ENCODE measurements around the gene THRAP3. TPM values are rescaled to one million over a fixed set of nuclear protein-coding genes. Genes with fewer than 3 reads are reported as not detected.
A peak's percentile ranks its signal among the peaks of the same experiment; 100 is the strongest.

THRAP3 gene
- total and polyA plus RNA-seq, 2 donors (not counting 3 experiments of a cell fraction or from before 2014, with no cell fraction given) = 38.0 to 144 TPM

GRCh38 chr1:36204347-36204909, 19.8 kb upstream of the THRAP3 start:
- Histone ChIP-seq H3K4me1 (ENCODE audit: control insufficient read depth, extremely low read depth, insufficient read depth, low read length) (no peaks in the 10 kb centered on the region), H3K4me2 (ENCODE audit: insufficient read depth, low read length) (no peak overlapping the region), H3K27ac (ENCODE audit: insufficient read depth, low read depth, low read length) (no peak overlapping the region), H3K4me3 (replicated peaks in 1 of 3; ENCODE audit: insufficient read depth in 1 of 3, low read depth in 1 of 3, low read length in 3 of 3) (no peak overlapping the region), H3K36me3 (ENCODE audit: control insufficient read depth in 2 of 2, extremely low read depth in 1 of 2, insufficient read depth in 2 of 2, low read length in 2 of 2) (no peaks in the 10 kb centered on the region), H3K9ac (replicated peaks; ENCODE audit: extremely low read depth, insufficient read depth, low read length) (no peak overlapping the region), H3K9me1 (replicated peaks; ENCODE audit: control insufficient read depth, extremely low read depth, insufficient read depth, low read length) (no peaks in the 10 kb centered on the region), H4K20me1 (replicated peaks; ENCODE audit: control insufficient read depth, extremely low read depth, insufficient read depth, low read length) (no peaks in the 10 kb centered on the region), H3K27me3 (ENCODE audit: control insufficient read depth in 2 of 2, insufficient read depth in 2 of 2, low read length in 2 of 2) (no peaks in the 10 kb centered on the region), H3K9me3 (replicated peaks; ENCODE audit: control insufficient read depth, insufficient read depth, low read length) (no peaks in the 10 kb centered on the region), H2AFZ (ENCODE audit: low read depth, low read length) (no peak overlapping the region), H3K79me2 (ENCODE audit: control insufficient read depth, insufficient read depth, low read length) (no peaks in the 10 kb centered on the region)
- no TSS peak for BruUV-seq (replicated peaks)
- ChIA-PET POLR2A (no interaction called here), CTCF (no interaction called here)
- FAIRE-seq = no peak
- intact Hi-C loops (cut with micrococcal nuclease) = no loop called here
- TF ChIP-seq POLR2A (IDR thresholded peaks at IDR 0.05; ENCODE audit: low read depth, low read length) (no peak), CTCF (IDR thresholded peaks at IDR 0.05; ENCODE audit: extremely low read depth in 1 of 2, insufficient read depth in 1 of 2, low read depth in 1 of 2, low read length in 2 of 2) (no peak)
- dilution Hi-C loops (cut with MboI; ENCODE audit: extremely low pct_ligation_motif_present, low sequenced_read_pairs) = no loop called here
- DNase-seq (ENCODE audit: low read depth, low spot score) = no peak

GRCh38 chr1:36206323-36206858, 17.9 kb upstream of the THRAP3 start:
- Histone ChIP-seq H3K9me1 (replicated peaks; ENCODE audit: control insufficient read depth, extremely low read depth, insufficient read depth, low read length) (no peaks in the 10 kb centered on the region), H3K36me3 (ENCODE audit: control insufficient read depth in 2 of 2, extremely low read depth in 1 of 2, insufficient read depth in 2 of 2, low read length in 2 of 2) (no peaks in the 10 kb centered on the region), H3K79me2 (ENCODE audit: control insufficient read depth, insufficient read depth, low read length) (no peaks in the 10 kb centered on the region), H3K9me3 (replicated peaks; ENCODE audit: control insufficient read depth, insufficient read depth, low read length) (no peaks in the 10 kb centered on the region), H2AFZ (ENCODE audit: low read depth, low read length) (no peak overlapping the region), H3K4me2 (ENCODE audit: insufficient read depth, low read length) (no peak overlapping the region), H3K9ac (replicated peaks; ENCODE audit: extremely low read depth, insufficient read depth, low read length) (no peak overlapping the region), H3K27ac (ENCODE audit: insufficient read depth, low read depth, low read length) (no peak overlapping the region), H3K4me3 (replicated peaks in 1 of 3; ENCODE audit: insufficient read depth in 1 of 3, low read depth in 1 of 3, low read length in 3 of 3) (no peak overlapping the region), H4K20me1 (replicated peaks; ENCODE audit: control insufficient read depth, extremely low read depth, insufficient read depth, low read length) (no peaks in the 10 kb centered on the region), H3K27me3 (ENCODE audit: control insufficient read depth in 2 of 2, insufficient read depth in 2 of 2, low read length in 2 of 2) (no peaks in the 10 kb centered on the region), H3K4me1 (ENCODE audit: control insufficient read depth, extremely low read depth, insufficient read depth, low read length) (no peaks in the 10 kb centered on the region)
- intact Hi-C loops (cut with micrococcal nuclease) (no loop called here), dilution Hi-C loops (cut with MboI; ENCODE audit: extremely low pct_ligation_motif_present, low sequenced_read_pairs) (no loop called here)
- POLR2A ChIA-PET = no interaction called here
- DNase-seq (ENCODE audit: low read depth, low spot score) (no peak), FAIRE-seq (peak; percentile 8)
- CTCF ChIA-PET = interaction anchor here (1.5 kb wide), 2 partner anchors 10 to 18 kb away, joined by 3 to 4 read pairs; no protein-coding TSS in a partner anchor
- TF ChIP-seq POLR2AphosphoS5 (IDR thresholded peaks at IDR 0.05; ENCODE audit: insufficient read depth, low read depth, low read length) (no peak), FOS (IDR thresholded peaks at IDR 0.05; ENCODE audit: borderline replicate concordance, insufficient read depth, low read length) (no peak), POLR2A (IDR thresholded peaks at IDR 0.05; ENCODE audit: low read depth, low read length) (no peak), MAX (IDR thresholded peaks at IDR 0.05; ENCODE audit: insufficient read depth, insufficient read length) (no peak), GATA2 (IDR thresholded peaks at IDR 0.05; ENCODE audit: insufficient read depth, insufficient read length, low read depth, low read length) (no peak), CTCF (IDR thresholded peaks at IDR 0.05; ENCODE audit: extremely low read depth in 1 of 2, insufficient read depth in 1 of 2, low read depth in 1 of 2, low read length in 2 of 2) (no peak), MYC (IDR thresholded peaks at IDR 0.05; ENCODE audit: low read depth, low read length) (no peak), EZH2 (IDR thresholded peaks at IDR 0.05; ENCODE audit: borderline replicate concordance, low read depth, low read length, severe bottlenecking) (no peak), JUN (IDR thresholded peaks at IDR 0.05; ENCODE audit: borderline replicate concordance, insufficient read depth, insufficient read length, low read depth) (no peak)
- no TSS peak for BruUV-seq (replicated peaks)
